Stimulated activated CD4-positive, alpha-beta T cell treated with anti-CD3 and anti-CD28 coated beads, TNF-alpha, amount 100 ng/mL, for 24 hours (primary cell): ENCODE results near the gene RPUSD4.

Experiments
- DNase-seq, 3 experiments: peaks; one replicate each; pipeline ENCODE4 v3.0.0-alpha.2; 2020; ENCODE audit warnings: low read depth in 3 of 3

The RPUSD4 gene

DNA sequence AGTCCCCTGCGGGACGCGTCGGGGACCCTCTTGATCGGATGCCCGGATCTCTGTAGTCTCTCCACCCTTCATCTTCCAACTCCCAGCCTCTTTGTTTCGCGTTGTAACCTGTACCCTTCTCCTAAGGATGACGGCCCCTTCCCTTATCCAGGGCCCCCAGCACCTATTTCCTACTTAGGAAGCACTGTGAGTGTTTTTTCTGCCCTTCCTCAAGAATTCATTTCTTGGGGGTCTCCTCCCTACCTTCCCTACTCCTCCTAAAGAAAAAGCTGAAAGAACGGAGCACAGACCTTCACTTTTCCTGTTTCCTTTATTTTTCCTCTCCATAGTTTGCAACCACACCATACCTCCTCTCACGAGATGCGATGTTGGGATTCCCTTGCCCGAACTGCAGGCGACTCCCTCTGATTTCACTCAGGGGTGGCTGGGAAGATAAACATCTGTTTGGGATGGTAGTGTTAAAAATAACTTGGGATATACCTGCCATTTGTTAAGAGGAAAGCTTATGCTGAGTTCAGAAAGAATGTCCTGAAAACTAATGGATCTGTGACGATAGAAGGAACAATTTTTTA, 725 bp upstream of the RPUSD4 start:
- DNase-seq: no peak

DNA sequence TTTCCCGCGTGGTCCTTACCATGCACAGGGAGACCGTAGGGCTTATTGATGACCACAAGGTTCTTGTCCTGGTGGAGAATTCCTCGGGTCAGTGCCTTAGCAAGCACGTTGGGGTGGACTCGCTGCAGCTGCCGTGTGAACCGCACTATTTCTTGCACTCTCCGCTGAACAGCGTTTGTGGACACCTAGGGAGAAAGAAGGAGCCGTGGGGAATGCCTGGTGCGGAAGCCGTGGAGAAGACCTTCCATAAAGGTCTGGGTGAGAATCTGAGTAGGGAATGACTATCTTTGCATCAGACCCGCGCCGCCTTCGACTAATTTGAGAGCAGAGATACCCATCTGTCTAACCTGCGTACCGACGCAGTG, 597 bp downstream of the RPUSD4 start:
- DNase-seq: no peak

DNA sequence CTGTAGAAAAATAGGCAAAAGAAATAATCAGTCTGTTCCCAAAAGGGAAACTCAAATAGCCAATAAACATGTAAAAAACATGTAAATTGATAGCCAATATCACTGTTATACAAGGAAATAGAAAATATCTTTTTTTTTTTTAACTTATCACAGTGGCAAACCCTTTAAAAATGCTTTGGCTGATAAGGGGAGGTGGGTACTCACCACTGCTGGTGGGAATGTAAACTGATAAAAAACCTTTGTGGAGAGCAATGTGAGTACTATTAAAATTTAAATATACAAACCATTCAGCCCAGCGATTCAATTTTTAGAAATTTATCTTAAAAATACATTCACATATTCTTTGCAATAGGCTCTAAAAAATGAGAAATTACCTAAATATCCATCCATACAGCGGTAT, 3.6 kb downstream of the RPUSD4 start:
- DNase-seq: no peak

DNA sequence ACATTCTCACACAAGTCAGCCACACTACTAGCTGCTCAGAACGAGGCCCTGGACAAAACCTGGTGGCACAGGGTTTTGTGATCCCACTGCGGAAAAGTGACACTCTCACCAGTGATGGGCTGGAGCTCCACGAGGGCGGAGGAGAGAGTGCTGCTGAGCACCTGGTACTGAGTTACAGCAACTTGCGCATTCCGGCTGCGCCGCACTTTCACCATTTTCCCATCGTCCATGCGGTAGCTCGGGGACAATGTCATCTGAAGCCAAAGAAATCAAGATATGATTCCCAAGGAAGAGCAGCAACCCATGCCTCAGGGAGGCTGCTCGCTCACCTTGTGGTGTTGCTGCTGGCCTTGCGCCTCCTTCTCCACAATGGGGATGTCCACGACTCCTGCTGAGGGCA, 6.1 kb downstream of the RPUSD4 start:
- DNase-seq: no peak

DNA sequence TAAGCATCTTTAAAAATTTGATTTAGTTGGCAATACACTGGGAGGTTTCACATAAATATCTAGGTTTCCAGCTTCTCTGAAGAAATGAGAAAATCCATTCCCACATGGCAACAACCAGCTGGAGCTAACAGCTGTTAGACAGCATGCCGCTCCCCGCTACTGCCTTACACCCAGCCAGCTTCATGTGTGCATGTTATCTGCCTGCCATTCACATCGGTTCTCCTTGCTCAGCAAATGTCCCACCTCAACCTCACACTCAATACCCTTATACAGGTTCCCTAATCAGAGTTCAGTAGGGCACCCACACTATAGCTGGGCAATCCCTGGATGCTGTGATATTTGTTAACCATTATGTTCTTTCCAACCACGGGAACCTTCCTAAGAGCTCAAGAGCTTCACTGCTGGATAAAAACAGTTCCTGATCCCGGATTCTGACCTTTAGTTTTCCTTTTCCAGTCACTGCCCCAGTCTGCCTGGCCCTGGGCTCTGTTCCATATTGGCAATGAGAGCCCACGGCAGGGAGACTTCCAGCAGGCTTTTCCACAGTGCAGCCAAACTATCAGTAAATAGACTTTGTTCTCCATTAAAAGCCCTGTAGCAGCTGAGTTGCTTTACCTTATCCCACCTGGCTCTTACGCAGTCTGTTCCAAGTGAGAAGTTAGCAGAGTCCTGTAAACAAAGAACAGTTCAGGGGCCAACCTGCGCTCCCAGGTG, 8.6 kb downstream of the RPUSD4 start:
- DNase-seq: no peak

DNA sequence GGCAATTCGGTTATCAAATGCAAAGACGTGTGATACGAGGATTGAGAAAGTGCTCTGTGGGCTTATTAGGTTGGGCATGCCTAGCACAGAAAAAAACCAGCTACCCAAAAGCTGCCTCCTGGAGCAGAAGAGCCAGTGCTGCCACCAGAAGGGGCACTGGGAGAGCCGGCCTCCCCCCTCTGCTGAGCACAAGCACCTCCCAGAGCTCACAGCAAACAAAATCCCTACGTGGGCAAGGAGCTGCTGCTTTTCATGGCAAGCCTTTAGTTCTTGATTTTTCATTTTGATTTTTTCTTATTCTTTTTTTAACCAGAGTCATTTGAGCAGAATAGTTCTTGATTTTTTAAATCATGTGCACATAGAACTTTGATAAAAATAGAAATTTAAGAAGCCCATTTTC, 12.8 kb downstream of the RPUSD4 start:
- DNase-seq: no peak

DNA sequence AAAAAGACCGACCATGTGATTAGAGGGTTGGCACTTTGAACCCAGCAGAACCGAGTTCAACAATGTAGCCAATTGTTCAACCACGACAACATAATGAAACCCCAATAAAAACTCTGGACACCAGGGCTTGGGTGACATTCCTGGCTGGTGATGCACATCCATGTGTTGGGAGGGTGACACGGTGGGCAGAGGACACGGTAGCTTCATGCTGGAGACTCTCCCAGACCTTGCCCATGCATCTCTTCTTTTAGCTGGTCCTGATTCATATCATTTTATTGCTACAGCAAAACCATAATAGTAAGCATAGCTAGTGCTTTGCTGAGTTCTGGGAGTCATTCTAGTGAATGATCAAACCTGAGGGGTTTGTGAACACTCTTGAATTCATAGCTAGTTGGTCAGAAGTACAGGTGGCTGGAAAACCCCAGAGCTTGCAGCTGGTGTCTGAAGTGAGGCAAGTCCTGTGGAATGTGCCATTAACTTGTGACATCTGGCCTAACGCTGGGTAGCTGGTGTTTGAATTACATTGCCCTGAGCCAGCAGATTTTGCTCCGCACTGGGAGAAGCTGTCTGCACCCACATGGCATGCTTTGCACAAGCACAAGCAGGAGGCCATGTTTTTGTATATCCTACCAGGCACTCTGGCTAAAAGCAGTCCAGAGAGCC, 14.0 kb downstream of the RPUSD4 start:
- DNase-seq: no peak

DNA sequence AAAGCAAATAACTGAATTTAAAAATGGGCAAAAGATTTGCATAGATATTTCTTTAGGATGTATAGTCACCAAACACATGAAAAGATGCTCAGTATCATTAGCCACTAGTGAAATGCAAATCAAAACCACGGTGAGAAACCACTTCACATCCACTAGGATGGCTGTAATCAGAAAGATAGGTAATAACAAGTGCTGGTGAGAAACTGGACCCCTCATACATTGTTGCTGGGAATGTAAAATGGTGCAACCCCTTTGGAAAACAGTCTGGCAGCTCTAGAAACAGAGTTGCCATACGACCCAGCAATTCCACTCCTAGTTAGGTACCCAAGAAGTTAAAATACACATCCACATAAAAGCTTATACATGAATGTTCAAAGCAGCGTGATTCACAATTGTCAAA, 16.3 kb downstream of the RPUSD4 start:
- no peak for DNase-seq

DNA sequence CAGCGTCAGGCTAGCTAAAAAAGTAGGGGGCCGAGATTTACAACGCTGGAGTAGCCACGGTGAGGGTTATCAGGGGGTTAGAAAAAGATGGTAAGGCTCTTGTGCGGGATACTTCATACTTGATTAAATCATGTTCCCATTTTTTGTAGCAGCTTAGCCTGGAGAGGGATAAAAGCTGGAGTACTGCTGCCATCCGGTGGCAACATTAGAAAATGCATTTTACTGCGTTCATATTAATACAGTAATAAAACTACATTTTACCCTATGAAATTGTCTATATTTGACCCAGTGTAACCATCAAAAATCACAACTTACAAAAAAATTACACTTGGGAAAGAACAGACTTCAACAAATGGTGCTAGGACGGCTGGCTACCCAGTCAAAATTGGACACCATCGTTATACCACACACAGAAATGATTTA, 17.3 kb downstream of the RPUSD4 start:
- DNase-seq: peak in 1 of 3 experiments; percentile 21

DNA sequence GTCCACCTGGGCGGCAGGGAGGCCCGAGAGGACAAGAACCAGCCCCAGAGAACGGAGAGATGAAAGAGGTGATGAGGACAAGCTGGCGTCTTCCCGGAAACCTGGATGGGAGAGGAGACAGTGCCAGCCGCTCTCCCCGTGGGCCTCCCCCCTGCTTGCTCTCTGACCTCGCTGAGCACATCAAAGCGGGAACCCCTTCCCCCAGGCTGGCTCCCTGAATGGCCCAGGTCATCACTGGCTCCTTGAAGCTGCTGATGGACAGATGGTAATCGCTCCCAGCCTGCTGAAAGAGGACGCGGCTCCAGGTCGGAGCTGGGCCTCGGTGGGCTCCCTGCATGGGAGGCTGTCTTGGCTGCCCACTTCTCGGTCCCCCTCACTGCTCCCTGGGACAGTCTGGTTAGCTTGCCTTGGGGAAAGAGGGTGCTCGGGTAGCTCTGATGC, 18.4 kb downstream of the RPUSD4 start:
- DNase-seq: no peak

DNA sequence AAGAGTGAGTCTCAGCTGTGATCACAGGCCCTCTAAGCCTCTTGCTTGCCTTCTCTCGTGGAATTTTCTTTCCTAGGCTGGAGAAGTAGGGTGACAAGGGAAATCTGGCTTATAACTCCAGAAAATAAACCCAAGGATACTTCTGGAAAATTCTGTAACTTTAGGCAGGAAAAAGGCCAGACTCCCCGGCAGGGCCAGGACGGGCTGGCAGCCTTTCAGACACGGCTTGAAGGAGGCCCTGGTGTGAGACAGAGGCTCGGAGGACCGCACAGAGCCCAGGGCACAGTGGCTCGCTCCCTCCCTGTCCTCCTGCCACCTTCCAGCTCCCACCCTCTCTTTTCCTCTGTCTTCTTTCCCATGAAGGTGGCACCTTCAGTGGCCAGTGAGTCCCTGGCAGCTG, 19.1 kb downstream of the RPUSD4 start:
- no peak for DNase-seq

DNA sequence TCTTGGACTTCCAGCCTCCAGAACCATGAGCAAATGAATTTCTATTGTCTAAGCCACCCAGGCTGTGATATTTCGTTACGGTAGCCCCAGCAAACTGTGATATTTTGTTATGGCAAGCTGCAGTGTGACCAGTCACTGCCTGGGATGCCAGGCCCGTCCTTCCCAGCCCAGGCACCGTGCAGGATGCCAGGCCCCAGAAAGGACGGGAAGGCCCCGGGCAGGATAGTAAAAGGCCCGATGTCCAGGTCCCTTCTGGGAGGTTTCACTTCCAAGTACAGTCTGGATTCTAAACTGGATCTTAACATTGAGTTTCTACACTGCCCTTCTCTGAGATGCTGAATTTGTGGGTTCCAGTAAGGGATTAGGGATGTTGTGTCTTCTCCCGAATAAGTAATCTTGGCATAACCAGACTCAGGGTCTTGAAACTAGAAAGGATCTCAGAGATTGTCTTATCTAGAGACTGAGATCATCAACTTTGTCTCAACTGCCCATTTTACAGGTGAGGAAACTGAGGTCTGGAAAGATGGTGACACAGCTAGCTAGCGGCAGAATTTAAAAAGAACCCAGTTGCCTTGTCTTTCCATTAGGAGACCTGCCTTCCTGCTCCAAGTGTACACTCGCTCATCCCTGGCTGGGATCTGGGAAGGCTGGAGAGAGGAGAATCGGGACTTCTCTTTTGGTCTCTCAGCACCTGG, 19.9 kb downstream of the RPUSD4 start:
- no peak for DNase-seq

DNA sequence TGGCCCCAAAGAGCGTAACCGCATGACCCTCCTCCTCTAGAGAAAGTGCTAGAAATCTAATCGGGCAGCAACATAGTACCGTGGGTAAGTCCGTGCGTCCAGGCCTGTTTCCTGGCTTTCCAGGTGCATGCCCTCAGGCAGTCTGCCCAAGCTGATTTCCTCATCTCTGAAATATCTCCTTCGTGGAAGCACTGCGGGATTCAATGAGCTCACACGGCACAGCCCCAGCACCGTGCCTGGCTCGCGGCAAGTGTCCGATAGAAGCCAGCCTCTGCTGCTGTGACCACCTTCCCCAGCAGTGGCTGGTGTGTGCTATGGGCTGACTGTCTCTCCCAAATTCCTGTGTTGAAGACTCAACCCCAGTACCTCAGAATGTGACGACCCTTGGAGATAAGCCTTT, 20.7 kb downstream of the RPUSD4 start:
- DNase-seq: no peak

DNA sequence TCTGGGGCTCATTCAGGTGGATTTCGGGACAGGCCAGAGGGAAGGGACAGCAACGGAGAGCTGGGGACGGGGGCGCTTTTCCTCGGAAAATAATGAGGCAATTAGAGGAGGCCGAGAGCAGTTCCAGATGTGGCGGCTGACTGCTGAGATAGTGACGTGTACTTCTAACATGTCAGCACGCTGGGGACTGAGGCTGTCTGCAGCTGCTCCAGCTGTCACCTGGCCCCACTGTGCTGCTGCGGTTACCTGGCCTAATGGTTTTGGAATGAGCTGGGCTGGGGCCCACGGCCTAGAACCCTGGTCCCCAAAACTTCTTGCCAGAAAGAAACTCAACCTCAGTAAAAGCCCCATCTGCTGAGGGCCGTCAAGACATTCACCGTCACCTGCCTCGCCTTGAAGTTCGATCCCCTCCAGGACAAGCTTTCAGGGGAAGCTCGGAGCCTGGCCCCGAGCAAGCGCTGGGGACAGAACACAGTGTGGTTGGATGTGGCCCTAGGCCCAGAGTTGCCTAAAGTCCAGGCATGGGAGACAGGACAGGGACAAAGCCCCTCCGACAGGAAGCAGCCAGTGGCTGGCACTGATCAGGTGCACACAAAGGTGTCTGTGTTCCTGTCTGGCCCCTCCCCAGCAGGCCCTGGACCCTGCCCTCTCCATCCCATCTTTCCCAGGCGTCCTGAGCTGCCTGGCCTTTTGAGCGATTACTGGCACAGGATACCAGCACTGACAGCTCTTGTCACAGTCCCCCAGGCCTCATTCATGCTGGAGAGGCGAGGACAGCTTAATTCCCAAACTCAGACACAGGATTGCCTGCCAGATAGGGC, 22.1 kb downstream of the RPUSD4 start:
- no peak for DNase-seq

DNA sequence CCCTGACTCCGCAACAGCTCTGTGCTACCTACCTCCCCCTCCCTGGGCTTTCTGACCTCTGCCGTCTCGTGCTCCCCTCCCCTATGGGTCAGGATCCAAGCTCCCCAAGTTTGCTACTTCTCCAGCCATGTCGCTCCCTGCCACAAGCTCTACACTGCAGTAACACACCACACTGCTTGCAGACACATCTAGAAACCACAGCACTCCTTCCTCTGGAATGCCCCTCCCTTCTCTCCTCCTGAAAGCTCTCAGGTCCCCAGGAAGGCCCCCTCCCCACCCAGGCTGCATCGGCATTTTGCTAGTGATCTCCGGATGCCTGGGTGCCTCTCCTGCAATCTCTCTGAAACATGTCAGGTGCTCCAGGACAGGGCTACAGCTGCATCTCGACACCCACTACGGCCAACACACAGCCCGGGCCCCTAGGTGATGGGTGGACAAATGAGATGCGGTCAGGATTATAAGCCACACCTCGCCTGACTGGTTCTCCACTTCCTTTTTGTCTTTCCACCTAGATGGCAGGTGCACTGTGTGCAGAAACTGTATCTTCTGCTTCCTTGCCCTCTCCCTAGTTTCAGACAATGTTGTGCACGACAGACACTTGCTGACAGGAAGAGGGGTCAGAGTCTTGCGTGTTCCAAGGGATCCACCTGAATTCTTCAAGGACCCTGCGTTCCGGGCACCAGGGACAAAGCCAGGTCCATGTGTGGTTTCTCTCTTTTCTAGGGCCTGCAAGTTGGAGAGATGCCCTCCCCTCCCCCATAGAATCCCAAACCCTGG, 22.9 kb downstream of the RPUSD4 start:
- no peak for DNase-seq

DNA sequence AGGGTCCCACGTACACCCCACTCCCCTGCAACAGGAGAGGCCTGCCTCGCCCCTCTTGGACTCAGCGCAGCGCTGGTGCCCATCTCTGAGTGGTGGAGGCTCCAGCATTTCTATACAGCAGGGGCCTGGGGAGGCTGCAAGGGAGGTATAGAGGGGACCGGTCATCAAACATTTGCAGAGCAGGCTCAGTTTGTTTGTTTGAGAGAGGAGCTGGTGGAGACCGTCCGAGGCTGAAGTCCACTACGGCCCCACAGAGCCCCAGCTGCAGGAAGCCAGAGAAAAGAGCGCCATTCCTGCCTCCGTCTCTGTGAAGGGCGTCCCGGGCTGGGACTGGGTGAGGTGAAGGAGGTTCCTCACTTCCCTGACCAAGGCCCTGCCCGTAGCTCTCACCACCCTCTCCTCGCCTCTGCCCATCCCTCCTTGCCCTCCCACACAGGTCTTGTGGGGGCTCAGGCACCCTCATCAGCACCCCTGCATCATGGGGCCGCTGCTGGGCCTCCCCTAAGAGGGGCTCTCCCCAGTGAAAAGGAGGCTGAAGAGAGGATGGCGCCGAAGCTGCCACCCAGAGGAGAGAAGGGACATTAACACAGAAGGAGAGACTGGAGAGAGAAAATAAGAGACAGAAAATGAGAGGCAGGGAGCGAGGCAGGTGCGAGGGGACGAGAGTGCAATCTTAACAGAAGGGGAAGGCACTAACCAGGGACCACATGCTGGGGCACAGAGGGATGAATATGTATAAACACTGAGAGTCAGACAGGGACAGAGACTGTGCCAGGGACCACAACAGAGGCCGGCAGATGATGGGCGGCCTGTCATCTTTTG, 24.5 kb downstream of the RPUSD4 start:
- no peak for DNase-seq

DNA sequence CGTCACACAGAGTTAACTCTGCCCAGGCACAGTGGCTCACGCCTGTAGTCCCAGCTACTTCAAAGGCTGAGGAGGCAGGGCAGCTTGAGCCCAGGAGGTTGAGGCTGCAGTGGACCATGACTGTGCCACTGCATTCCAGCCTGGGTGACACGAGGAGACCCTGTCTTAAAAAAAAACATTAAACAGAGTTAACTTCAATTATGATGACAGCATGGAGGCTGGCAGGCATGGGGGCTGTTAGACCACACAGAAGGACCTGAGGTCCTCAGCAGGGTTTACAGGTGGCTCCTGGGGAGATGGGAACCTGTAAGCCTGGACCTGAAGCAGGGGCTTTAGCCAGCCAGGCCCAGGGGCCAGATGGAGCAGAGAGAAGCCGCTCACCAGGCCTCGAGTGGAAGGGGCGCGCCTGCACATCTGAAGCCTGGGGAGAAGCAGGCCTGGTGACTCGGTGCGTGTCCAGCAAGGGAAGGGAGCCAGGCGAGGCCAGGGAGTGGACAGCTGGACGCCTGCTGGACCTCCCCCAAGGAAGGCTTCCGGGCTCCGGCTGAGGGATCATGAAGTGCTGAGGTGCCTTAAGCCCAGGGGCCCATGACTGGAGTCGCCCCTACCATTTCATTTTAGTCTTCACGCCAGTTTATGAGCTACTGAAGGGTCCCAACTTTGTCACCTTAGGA, 25.3 kb downstream of the RPUSD4 start:
- DNase-seq: no peak

DNA sequence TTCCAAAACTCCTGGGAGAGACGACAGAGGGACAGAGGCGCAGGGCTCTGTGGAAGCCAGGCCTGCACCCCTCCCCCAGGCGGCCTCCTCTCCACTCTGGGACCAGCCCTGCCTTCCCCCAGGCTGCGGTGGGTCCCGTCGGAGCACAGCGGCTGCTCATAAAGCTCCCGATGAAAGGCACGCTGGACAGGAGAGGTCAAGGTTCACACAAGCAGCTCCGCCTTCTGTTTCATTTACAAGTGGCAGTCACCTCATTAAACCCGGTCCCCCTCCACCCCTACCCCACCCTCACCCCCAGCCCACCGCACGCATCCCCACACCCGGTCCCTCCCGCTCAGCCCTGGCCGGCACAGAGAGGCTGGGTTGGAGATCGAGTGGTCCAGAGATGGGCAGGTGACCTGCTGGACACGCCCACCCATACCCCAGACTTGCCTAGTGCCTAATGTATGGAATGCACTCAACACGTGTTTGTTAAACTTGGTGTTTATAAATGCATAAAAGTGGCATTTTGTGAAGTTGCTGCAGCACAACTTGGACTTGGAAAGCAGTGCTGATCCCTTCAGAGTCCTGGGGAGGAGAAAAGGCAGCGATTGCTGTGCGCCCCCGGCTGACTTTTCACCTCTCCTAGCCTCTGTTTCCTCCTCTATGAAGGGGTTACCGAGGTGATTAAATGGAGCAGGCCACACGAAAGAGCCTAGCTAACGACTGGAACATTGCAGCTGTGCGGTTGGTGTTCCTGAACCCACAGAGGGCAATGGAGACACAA, 26.0 kb downstream of the RPUSD4 start:
- DNase-seq: no peak
